NCI-H446 (cell line): Measurements from ENCODE around the gene RBM18.

Experiments
- DNase-seq, 2 experiments: peaks; one replicate each; lab custom pipeline; 2025; lab: John Stamatoyannopoulos, UW

RBM18 gene

GRCh38 chr9:122204055-122204454 is 60.6 kb downstream of the RBM18 start:
- no peak for DNase-seq

GRCh38 chr9:122202111-122202510 is 62.5 kb downstream of the RBM18 start:
- DNase-seq = no peak

- no peak for DNase-seq
These were observed 63.0 kb downstream of the RBM18 start for GRCh38 chr9:122201641-122202040.

- peak in 1 of 2 experiments; percentile 0 for DNase-seq
These were observed 63.6 kb downstream of the RBM18 start for GRCh38 chr9:122200960-122201595.

GRCh38 chr9:122197882-122198281 is 66.8 kb downstream of the RBM18 start:
- no peak for DNase-seq

GRCh38 chr9:122197426-122197825 is 67.2 kb downstream of the RBM18 start:
- DNase-seq = no peak

- no peak for DNase-seq
These were observed 68.8 kb downstream of the RBM18 start for GRCh38 chr9:122195875-122196274.

- no peak for DNase-seq
These were observed 71.0 kb downstream of the RBM18 start for GRCh38 chr9:122193651-122194050.

GRCh38 chr9:122192914-122193525 is 71.6 kb downstream of the RBM18 start:
- DNase-seq = no peak

GRCh38 chr9:122192261-122192875 is 72.3 kb downstream of the RBM18 start:
- no peak for DNase-seq

GRCh38 chr9:122191584-122191983 is 73.1 kb downstream of the RBM18 start:
- no peak for DNase-seq

GRCh38 chr9:122190597-122191381 is 73.9 kb downstream of the RBM18 start:
- no peak for DNase-seq

GRCh38 chr9:122188369-122188768 is 76.3 kb downstream of the RBM18 start:
- DNase-seq = no peak
